Neural progenitor cell (in vitro differentiated cells): Measurements from ENCODE around the gene IZUMO2.

Experiments used
- CTCF ChIP-seq: fragments of 200-600 bp; sonication (generic); IDR thresholded peaks from 2 replicates; pipeline ENCODE4 v1.5.1; 2017; ENCODE audit warnings: antibody characterized with exemption, mild to moderate bottlenecking
- EZH2 ChIP-seq: fragments of 200-600 bp; sonication (generic); IDR thresholded peaks from 2 replicates; pipeline ENCODE4 v1.6.1; 2017; ENCODE audit warnings: antibody characterized with exemption, mild to moderate bottlenecking, moderate library complexity
- EZH2phosphoT487 ChIP-seq: fragments of 200-600 bp; sonication (generic); IDR thresholded peaks from 2 replicates; pipeline ENCODE4 v1.6.1; 2017; ENCODE audit warnings: antibody characterized with exemption

- no peak for TF ChIP-seq CTCF
- TF ChIP-seq EZH2phosphoT487: no peak
- no peak for TF ChIP-seq EZH2
Measured at GRCh38 chr19:50175924-50176323, 12.8 kb upstream of the IZUMO2 start.
